Keratinocyte (primary cell): ENCODE data around the gene RGPD5. TPM values are rescaled to one million over a fixed set of nuclear protein-coding genes. Genes with fewer than 3 reads are reported as not detected.
"Not testable (repeated sequence)": the region's sequence is repeated elsewhere in the genome, so short reads cannot be mapped to it uniquely, and the experiment has no call there.

Source experiments
- DNase-seq: peaks from one replicate; pipeline ENCODE4 v3.0.0-alpha.2; 2011; ENCODE audit warnings: low read depth, missing footprints, low spot score
- FAIRE-seq: peaks from 2 replicates; lab custom pipeline; 2011; peaks lifted over from hg19 to GRCh38; lab: Jason Lieb, UNC
- H2AFZ ChIP-seq: 2 replicates; pipeline ENCODE4 v1.6.0; 2012; ENCODE audit warnings: low read length, control low read depth, inconsistent platforms; ENCODE audit not compliant: control insufficient read depth
- H3K27ac ChIP-seq: 2 replicates; pipeline ENCODE4 v1.5.1; 2011; ENCODE audit warnings: low read length; ENCODE audit not compliant: control insufficient read depth, insufficient read depth
- H3K27me3 ChIP-seq: 3 replicates; pipeline ENCODE4 v1.6.0; 2011; ENCODE audit warnings: low read length; ENCODE audit not compliant: control insufficient read depth, insufficient read depth; ENCODE audit errors: extremely low read depth
- H3K36me3 ChIP-seq, 2 experiments: 2 replicates in 1 of 2; 3 replicates in 1 of 2; pipeline ENCODE4 v1.5.1; 2011; ENCODE audit warnings: low read length in 2 of 2, mild to moderate bottlenecking in 1 of 2; ENCODE audit not compliant: control insufficient read depth in 2 of 2, insufficient read depth in 2 of 2; ENCODE audit errors: extremely low read depth in 1 of 2
- H3K4me1 ChIP-seq: 3 replicates; pipeline ENCODE4 v1.5.1; 2011; ENCODE audit warnings: low read length; ENCODE audit not compliant: control insufficient read depth, insufficient read depth; ENCODE audit errors: extremely low read depth
- H3K4me2 ChIP-seq: 3 replicates; pipeline ENCODE4 v1.6.0; 2011; ENCODE audit warnings: low read depth, low read length; ENCODE audit not compliant: control insufficient read depth, insufficient read depth; ENCODE audit errors: extremely low read depth
- H3K4me3 ChIP-seq, 3 experiments: fragments of 200-600 bp in 1 of 3; sonication (generic) in 1 of 3; 2 replicates in 2 of 3; 3 replicates in 1 of 3; pipeline ENCODE4 v1.5.1; 2011 to 2016; ENCODE audit warnings: low read length in 3 of 3, mild to moderate bottlenecking in 3 of 3, control low read depth in 2 of 3, inconsistent platforms in 1 of 3, low read depth in 1 of 3, mixed read lengths in 1 of 3, mixed run types in 1 of 3, moderate library complexity in 1 of 3; ENCODE audit not compliant: control insufficient read depth in 2 of 3, insufficient read depth in 2 of 3; ENCODE audit errors: extremely low read depth in 1 of 3
- H3K79me2 ChIP-seq: 2 replicates; pipeline ENCODE4 v1.6.0; 2012; ENCODE audit warnings: low read length; ENCODE audit not compliant: control insufficient read depth, insufficient read depth
- H3K9ac ChIP-seq: 3 replicates; pipeline ENCODE4 v1.6.0; 2011; ENCODE audit warnings: low read length; ENCODE audit not compliant: control insufficient read depth, insufficient read depth; ENCODE audit errors: extremely low read depth
- H3K9me1 ChIP-seq: 3 replicates; pipeline ENCODE4 v1.6.0; 2011; ENCODE audit warnings: low read length; ENCODE audit not compliant: control insufficient read depth, insufficient read depth; ENCODE audit errors: extremely low read depth
- H3K9me3 ChIP-seq: 2 replicates; pipeline ENCODE4 v1.5.1; 2012; ENCODE audit warnings: low read depth, low read length; ENCODE audit not compliant: control insufficient read depth
- H4K20me1 ChIP-seq: 3 replicates; pipeline ENCODE4 v1.6.0; 2011; ENCODE audit warnings: low read length; ENCODE audit not compliant: control insufficient read depth, insufficient read depth; ENCODE audit errors: extremely low read depth
- dilution Hi-C: fragments of 300-500 bp; cut with MboI; formaldehyde crosslinking; loops from one replicate; pipeline ENCODE4 v1.7.0; 2020; ENCODE audit warnings: low sequenced_read_pairs; ENCODE audit not compliant: extremely low pct_ligation_motif_present
- polyA plus RNA-seq, 5 experiments: library from polyadenylated mRNA; depleted of rRNA in 3 of 5; stranded (reverse) in 3 of 5; stranded (forward) in 1 of 5; unstranded in 1 of 5; fragments of >200 nt; gene quantifications; 1 replicate in 1 of 5; 2 replicates in 3 of 5; 3 replicates in 1 of 5; pipeline versions ENCODE4 v1.2.1 to v1.2.3, GENCODE V29; 2011 to 2012; ENCODE audit warnings: missing spikeins in 2 of 5, low read depth in 1 of 5, low replicate concordance in 1 of 5

Gene RGPD5
- polyA plus RNA-seq, 1 donor (not counting 4 experiments of a cell fraction or from before 2014, with no cell fraction given): 8.8 TPM

GRCh38 chr2:109779118-109779517 is 15.0 kb upstream of the RGPD5 start:
- dilution Hi-C loops, H3K27me3 ChIP-seq, H3K9me3 ChIP-seq, H3K27ac ChIP-seq, H4K20me1 ChIP-seq, H3K4me2 ChIP-seq, DNase-seq, FAIRE-seq, H3K4me1 ChIP-seq, H3K36me3 ChIP-seq, H3K9me1 ChIP-seq, H3K4me3 ChIP-seq, H3K9ac ChIP-seq, H3K79me2 ChIP-seq, H2AFZ ChIP-seq: not testable (repeated sequence)

DNA sequence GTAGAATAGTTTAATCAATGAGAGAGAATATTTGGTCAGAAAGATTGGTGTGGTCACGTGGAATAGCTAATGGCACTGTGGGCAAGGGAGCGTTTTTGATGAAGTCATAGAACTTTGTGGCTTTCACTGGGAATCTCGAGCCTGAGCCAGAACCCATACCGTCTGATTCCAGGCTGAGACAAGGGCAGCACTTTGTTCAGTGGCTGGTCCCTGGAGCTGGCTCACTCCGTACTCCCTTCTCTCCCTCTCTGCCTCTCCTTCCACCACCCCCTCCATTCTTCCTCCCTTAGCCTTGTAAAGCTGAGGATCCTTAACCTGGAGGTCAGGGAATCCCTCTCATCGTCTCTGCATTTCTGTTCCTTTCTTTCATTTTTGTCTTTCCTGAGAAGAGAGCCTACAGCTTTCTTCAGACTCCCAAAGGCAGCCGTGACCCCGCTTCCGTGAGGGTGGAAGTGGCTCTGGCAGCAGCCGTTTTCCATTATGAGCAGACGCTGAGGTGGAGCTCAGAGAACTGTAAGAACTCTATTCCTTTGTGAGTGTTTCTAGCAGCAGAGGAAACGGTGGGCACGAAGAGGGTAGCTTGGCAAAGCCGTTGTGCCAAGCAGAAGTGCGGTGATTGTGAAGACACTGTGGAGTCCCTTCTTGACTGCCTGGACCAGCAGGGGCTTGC is 12.8 kb upstream of the RGPD5 start:
- dilution Hi-C loops, FAIRE-seq: not testable (repeated sequence)

DNA sequence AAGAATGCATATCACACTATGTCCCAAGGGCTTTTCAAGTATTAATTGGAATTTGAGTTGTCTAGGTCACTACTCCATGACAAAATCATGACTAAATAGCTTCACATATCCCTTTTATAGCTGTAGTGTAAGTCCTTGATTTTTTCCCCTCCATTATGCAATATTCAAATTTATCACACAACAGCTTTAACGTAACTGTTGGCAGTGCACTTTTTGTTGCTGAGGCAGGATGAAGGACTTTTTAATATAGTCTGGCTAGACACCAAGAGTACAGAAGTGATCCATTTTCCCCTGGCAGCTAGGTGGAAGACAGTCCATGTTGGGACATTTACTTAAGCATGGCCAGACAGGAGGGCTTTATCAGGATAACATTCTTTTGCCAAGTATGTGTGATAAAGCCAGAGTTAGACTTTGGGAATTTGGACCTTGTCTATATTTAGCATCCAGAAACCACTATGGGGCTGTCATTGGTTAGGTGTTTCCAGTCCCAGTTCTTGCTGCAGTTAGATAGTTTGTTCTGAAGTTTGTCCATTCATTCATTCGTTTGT is 11.6 kb upstream of the RGPD5 start:
- H3K4me3 ChIP-seq, H3K79me2 ChIP-seq, dilution Hi-C loops, H3K4me1 ChIP-seq, H2AFZ ChIP-seq, H3K36me3 ChIP-seq, H3K4me2 ChIP-seq, DNase-seq, FAIRE-seq, H3K27me3 ChIP-seq, H4K20me1 ChIP-seq, H3K9me1 ChIP-seq, H3K9me3 ChIP-seq, H3K9ac ChIP-seq, H3K27ac ChIP-seq: not testable (repeated sequence)

More for the DNA sequence above, 12.8 kb upstream of the RGPD5 start:
- not testable (repeated sequence) for H3K9me3 ChIP-seq, H2AFZ ChIP-seq, H3K79me2 ChIP-seq, H3K4me1 ChIP-seq, H3K4me3 ChIP-seq, H3K36me3 ChIP-seq, H3K27me3 ChIP-seq, H3K4me2 ChIP-seq, H4K20me1 ChIP-seq, H3K27ac ChIP-seq, DNase-seq, H3K9ac ChIP-seq, H3K9me1 ChIP-seq

DNA sequence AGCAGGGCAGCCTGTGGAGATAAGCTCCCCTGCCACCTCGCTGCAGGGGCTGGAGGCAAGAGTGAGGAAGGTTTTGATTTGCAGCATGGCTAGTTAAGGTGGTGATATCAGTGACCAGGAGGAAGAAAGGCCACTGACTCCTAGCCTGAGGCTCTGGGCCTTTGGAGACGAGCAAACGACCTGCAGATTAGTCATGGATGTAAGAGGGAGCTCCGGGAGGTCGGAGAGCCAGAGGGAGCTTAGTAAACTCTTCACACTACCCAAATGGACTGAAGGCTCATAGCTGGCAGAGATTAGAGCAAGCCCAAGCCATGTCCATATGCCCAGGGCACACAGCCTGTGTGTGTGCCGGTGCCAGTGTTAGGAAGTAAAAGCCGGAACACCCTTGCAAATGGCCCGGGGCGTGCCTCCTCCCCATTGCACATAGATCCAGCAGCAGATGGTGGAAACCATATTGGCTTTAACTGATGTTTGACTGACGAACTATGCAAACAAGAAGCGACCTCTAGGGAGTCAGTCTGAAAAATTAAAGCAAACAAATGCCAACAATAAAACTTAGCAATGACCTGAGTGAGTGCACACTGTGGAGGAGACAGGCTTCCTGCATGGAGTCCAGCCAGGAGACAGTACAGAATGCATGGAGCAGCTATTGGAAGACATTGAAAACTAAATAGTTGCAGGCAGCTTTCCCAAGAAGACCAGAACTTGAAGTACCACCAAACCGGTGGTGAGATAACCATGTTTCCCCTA is 2.4 kb upstream of the RGPD5 start:
- H3K4me1 ChIP-seq, H3K9me1 ChIP-seq, H3K9ac ChIP-seq, H3K27me3 ChIP-seq, dilution Hi-C loops, DNase-seq, H3K9me3 ChIP-seq, H3K36me3 ChIP-seq, H3K4me2 ChIP-seq, H3K79me2 ChIP-seq, H2AFZ ChIP-seq, FAIRE-seq, H3K27ac ChIP-seq, H4K20me1 ChIP-seq, H3K4me3 ChIP-seq: not testable (repeated sequence)

DNA sequence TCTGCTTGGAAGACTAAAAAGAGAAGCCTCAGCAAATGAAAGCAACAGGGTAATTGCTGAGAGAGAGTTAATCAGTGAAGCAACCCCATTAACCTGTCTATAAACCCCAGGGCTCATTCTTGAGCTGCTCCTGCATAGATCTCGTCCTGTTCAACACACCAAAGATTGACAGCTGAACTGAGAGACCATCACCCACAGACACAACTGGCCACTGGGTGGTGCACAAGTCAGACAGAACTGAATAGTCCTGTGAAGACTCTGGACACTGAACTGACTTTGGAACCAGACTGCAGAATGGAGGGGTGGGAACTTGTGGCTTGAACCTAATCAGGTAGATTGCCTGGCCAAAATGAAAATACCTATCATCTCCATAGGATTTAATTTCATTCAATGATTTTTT is 1.4 kb upstream of the RGPD5 start:
- dilution Hi-C loops, H3K79me2 ChIP-seq, FAIRE-seq, H4K20me1 ChIP-seq, DNase-seq, H3K9me3 ChIP-seq, H3K27ac ChIP-seq, H3K4me3 ChIP-seq, H3K9ac ChIP-seq, H3K4me2 ChIP-seq, H3K9me1 ChIP-seq, H3K36me3 ChIP-seq, H3K4me1 ChIP-seq, H2AFZ ChIP-seq, H3K27me3 ChIP-seq: not testable (repeated sequence)
